Immature natural killer cell (primary cell): ENCODE data around the gene SUSD6. TPM values are rescaled to one million over a fixed set of nuclear protein-coding genes. Genes with fewer than 3 reads are reported as not detected.
"Not testable (repeated sequence)": the region's sequence is repeated elsewhere in the genome, so short reads cannot be mapped to it uniquely, and the experiment has no call there.

Experiments
- DNase-seq, 3 donors: peaks; one replicate each; pipeline ENCODE4 v3.0.0; 2022; ENCODE audit warnings: mixed read lengths in 1 of 3
- H3K27ac Mint-ChIP-seq, 6 donors: one replicate each; pipeline ENCODE4 v1.8.0; 2020; ENCODE audit warnings: mixed read lengths in 6 of 6, mild to moderate bottlenecking in 5 of 6, inconsistent platforms in 4 of 6, moderate library complexity in 3 of 6
- H3K27me3 Mint-ChIP-seq, 3 donors: one replicate each; pipeline ENCODE4 v1.8.0; 2020 to 2021; ENCODE audit warnings: low read depth in 3 of 3, mild to moderate bottlenecking in 3 of 3, mixed read lengths in 3 of 3, moderate library complexity in 3 of 3, inconsistent platforms in 1 of 3
- H3K36me3 Mint-ChIP-seq, 3 donors: one replicate each; pipeline ENCODE4 v1.8.0; 2020; ENCODE audit warnings: mixed read lengths in 3 of 3, inconsistent platforms in 2 of 3, mild to moderate bottlenecking in 2 of 3
- H3K4me1 Mint-ChIP-seq, 2 donors: one replicate each; pipeline ENCODE4 v1.8.0; 2020; ENCODE audit warnings: inconsistent platforms in 2 of 2, mild to moderate bottlenecking in 2 of 2, mixed read lengths in 2 of 2, moderate library complexity in 1 of 2
- H3K4me3 Mint-ChIP-seq, 5 donors: one replicate each; pipeline ENCODE4 v1.8.0; 2020; ENCODE audit warnings: mild to moderate bottlenecking in 5 of 5, mixed read lengths in 5 of 5, inconsistent platforms in 3 of 5, moderate library complexity in 3 of 5
- H3K9me3 Mint-ChIP-seq, 6 donors: one replicate each; pipeline ENCODE4 v1.8.0; 2020; ENCODE audit warnings: mild to moderate bottlenecking in 6 of 6, mixed read lengths in 6 of 6, inconsistent platforms in 4 of 6, moderate library complexity in 3 of 6
- polyA plus RNA-seq, 3 donors: library from polyadenylated mRNA; unstranded; fragments of 300-500 nt; fragmentation: Illumina TruSeq; gene quantifications; one replicate each; pipeline ENCODE4 v1.2.3, GENCODE V29; 2021

Gene SUSD6
- polyA plus RNA-seq, 3 donors from 2014 or later = 13.0 to 24.1 (median 15.5) TPM

- peaks cover 8 to 26% (median 9%) of the 10 kb centered on the region in 3 donors for H3K36me3 Mint-ChIP-seq
- DNase-seq = no peak
Measured at GRCh38 chr14:69713993-69714679, 102.7 kb downstream of the SUSD6 start.

GRCh38 chr14:69715725-69716477, 104.5 kb downstream of the SUSD6 start:
- DNase-seq = no peak
- H3K4me1 Mint-ChIP-seq = peaks cover 76 to 87% of the 10 kb centered on the region in 2 donors
- H3K9me3 Mint-ChIP-seq = no peaks in the 10 kb centered on the region
- peak overlapping the region; percentile 97 to 99 (median 98) for H3K27ac Mint-ChIP-seq
- H3K4me3 Mint-ChIP-seq = peak overlapping the region; percentile 62 to 79 (median 77)
- peaks cover 0 to 10% (median 4%) of the 10 kb centered on the region in 3 donors for H3K36me3 Mint-ChIP-seq
- H3K27me3 Mint-ChIP-seq = peaks cover 3 to 22% (median 19%) of the 10 kb centered on the region in 3 donors

More at GRCh38 chr14:69713993-69714679, 102.7 kb downstream of the SUSD6 start:
- H3K4me3 Mint-ChIP-seq = peak overlapping the region; percentile 15 to 82 (median 39)
- H3K4me1 Mint-ChIP-seq = peaks cover 86 to 92% of the 10 kb centered on the region in 2 donors
- H3K27ac Mint-ChIP-seq = peak overlapping the region; percentile 84 to 99 (median 98)
- H3K27me3 Mint-ChIP-seq = peaks cover 3 to 22% (median 19%) of the 10 kb centered on the region in 3 donors
- no peaks in the 10 kb centered on the region for H3K9me3 Mint-ChIP-seq

- H3K9me3 Mint-ChIP-seq = no peaks in the 10 kb centered on the region
- peak; percentile 88 to 89 (median 89) for DNase-seq
- H3K4me1 Mint-ChIP-seq = peaks cover 72 to 82% of the 10 kb centered on the region in 2 donors
- H3K36me3 Mint-ChIP-seq = peaks cover 0 to 4% (median 3%) of the 10 kb centered on the region in 3 donors
- H3K27me3 Mint-ChIP-seq = peaks cover 3 to 22% (median 19%) of the 10 kb centered on the region in 3 donors
- peak overlapping the region; percentile 62 to 79 (median 77) for H3K4me3 Mint-ChIP-seq
- H3K27ac Mint-ChIP-seq = peak overlapping the region; percentile 97 to 99 (median 98)
Measured at GRCh38 chr14:69716478-69717187, 105.2 kb downstream of the SUSD6 start.

- H3K27ac Mint-ChIP-seq = peak overlapping the region; percentile 73 to 98 (median 97)
- DNase-seq, H3K4me3 Mint-ChIP-seq, H3K36me3 Mint-ChIP-seq, H3K9me3 Mint-ChIP-seq: not testable (repeated sequence)
- peaks cover 52 to 62% of the 10 kb centered on the region in 2 donors for H3K4me1 Mint-ChIP-seq
- H3K27me3 Mint-ChIP-seq = peaks cover 2 to 19% (median 17%) of the 10 kb centered on the region in 3 donors
Measured at GRCh38 chr14:69718614-69719013, 107.2 kb downstream of the SUSD6 start.

- H3K4me3 Mint-ChIP-seq = no peak overlapping the region
- H3K9me3 Mint-ChIP-seq = no peaks in the 10 kb centered on the region
- DNase-seq = no peak
- H3K27ac Mint-ChIP-seq = peak overlapping the region in 3 of 6 donors; percentile 46 to 80 (median 46)
- H3K36me3 Mint-ChIP-seq = no peaks in the 10 kb centered on the region
- H3K27me3 Mint-ChIP-seq = peaks cover under 1 to 18% (median 15%) of the 10 kb centered on the region in 3 donors
- H3K4me1 Mint-ChIP-seq = peaks cover 43 to 53% of the 10 kb centered on the region in 2 donors
Measured at GRCh38 chr14:69719501-69719951, 108.1 kb downstream of the SUSD6 start.

GRCh38 chr14:69720912-69721311, 109.5 kb downstream of the SUSD6 start:
- H3K9me3 Mint-ChIP-seq = no peaks in the 10 kb centered on the region
- peak overlapping the region in 2 of 6 donors; percentile 16 to 18 for H3K27ac Mint-ChIP-seq

GRCh38 chr14:69726761-69727511, 115.5 kb downstream of the SUSD6 start:
- peaks cover 0 to 7% (median 0%) of the 10 kb centered on the region in 3 donors for H3K27me3 Mint-ChIP-seq
- H3K27ac Mint-ChIP-seq = peak overlapping the region; percentile 80 to 94 (median 89)
- peak; percentile 86 to 90 (median 88) for DNase-seq
- H3K36me3 Mint-ChIP-seq = no peaks in the 10 kb centered on the region
- no peaks in the 10 kb centered on the region for H3K9me3 Mint-ChIP-seq
- H3K4me3 Mint-ChIP-seq = peak overlapping the region; percentile 64 to 84 (median 77)
- H3K4me1 Mint-ChIP-seq = peaks cover 43 to 47% of the 10 kb centered on the region in 2 donors

More at GRCh38 chr14:69720912-69721311, 109.5 kb downstream of the SUSD6 start:
- Mint-ChIP-seq H3K27me3 (peaks cover 0 to 13% (median 11%) of the 10 kb centered on the region in 3 donors), H3K4me1 (peaks cover 37 to 44% of the 10 kb centered on the region in 2 donors), H3K4me3 (no peak overlapping the region), H3K36me3 (no peaks in the 10 kb centered on the region)
- no peak for DNase-seq

- peaks cover 43 to 47% of the 10 kb centered on the region in 2 donors for H3K4me1 Mint-ChIP-seq
- no peaks in the 10 kb centered on the region for H3K9me3 Mint-ChIP-seq
- peak overlapping the region; percentile 19 to 84 (median 77) for H3K4me3 Mint-ChIP-seq
- no peaks in the 10 kb centered on the region for H3K36me3 Mint-ChIP-seq
- DNase-seq = no peak
- H3K27ac Mint-ChIP-seq = peak overlapping the region; percentile 79 to 94 (median 89)
- H3K27me3 Mint-ChIP-seq = peaks cover 0 to 4% (median 0%) of the 10 kb centered on the region in 3 donors
Measured at GRCh38 chr14:69727860-69728259, 116.5 kb downstream of the SUSD6 start.

- not testable (repeated sequence) for H3K36me3 Mint-ChIP-seq
- peak overlapping the region in 2 of 6 donors; percentile 15 to 82 for H3K27ac Mint-ChIP-seq
Measured at GRCh38 chr14:69731919-69732598, 120.7 kb downstream of the SUSD6 start.

GRCh38 chr14:69736405-69736804, 125.0 kb downstream of the SUSD6 start:
- H3K4me1 Mint-ChIP-seq, H3K27me3 Mint-ChIP-seq, H3K9me3 Mint-ChIP-seq, H3K4me3 Mint-ChIP-seq, H3K36me3 Mint-ChIP-seq, DNase-seq, H3K27ac Mint-ChIP-seq: not testable (repeated sequence)

More at GRCh38 chr14:69731919-69732598, 120.7 kb downstream of the SUSD6 start:
- H3K4me1 Mint-ChIP-seq = peaks cover 29 to 33% of the 10 kb centered on the region in 2 donors
- not testable (repeated sequence) for DNase-seq, H3K4me3 Mint-ChIP-seq, H3K27me3 Mint-ChIP-seq, H3K9me3 Mint-ChIP-seq

- Mint-ChIP-seq H3K9me3 (no peaks in the 10 kb centered on the region), H3K36me3 (peaks cover 0 to 2% (median under 1%) of the 10 kb centered on the region in 3 donors), H3K4me1 (no peaks in the 10 kb centered on the region), H3K27ac (no peak overlapping the region), H3K27me3 (peaks cover 0 to 3% (median 0%) of the 10 kb centered on the region in 3 donors), H3K4me3 (no peak overlapping the region)
- DNase-seq = no peak
Measured at GRCh38 chr14:69741055-69741454, 129.7 kb downstream of the SUSD6 start.

GRCh38 chr14:69749956-69750355, 138.6 kb downstream of the SUSD6 start:
- Mint-ChIP-seq H3K36me3 (no peaks in the 10 kb centered on the region), H3K4me1 (peaks cover 0 to 2% of the 10 kb centered on the region in 2 donors), H3K27ac (peak overlapping the region in 1 of 6 donors; percentile 5), H3K9me3 (no peaks in the 10 kb centered on the region), H3K4me3 (no peak overlapping the region), H3K27me3 (peaks cover 0 to 1% (median 0%) of the 10 kb centered on the region in 3 donors)
- no peak for DNase-seq
